ENCODE results near the gene DSCAM.

DSCAM gene

GRCh38 chr21:40613546-40614030 is 233.4 kb downstream of the DSCAM start:
- Histone ChIP-seq H3K9ac (ENCODE audit: low read depth, low read length) (no peak overlapping the region), H3K4me3 (ENCODE audit: low read length) (no peak overlapping the region), H3K27ac (ENCODE audit: low read depth, low read length) (no peak overlapping the region), H3K9me3 (ENCODE audit: insufficient read depth, low read depth, low read length) (no peaks in the 10 kb centered on the region), H3K27me3 (ENCODE audit: insufficient read depth, low read length) (no peaks in the 10 kb centered on the region), H3K36me3 (ENCODE audit: insufficient read depth, low read length) (no peaks in the 10 kb centered on the region), H3K4me1 (ENCODE audit: insufficient read depth, low read length) (0 out of 2 replicates have a peak, but pooled peaks cover under 1% of the 10 kb centered on the region)
- 87% methylated on average over 4 of the region's 4 CpGs for WGBS

- 92% methylated on average over 6 of the region's 6 CpGs for WGBS
- no peak overlapping the region for H3K9ac ChIP-seq (ENCODE audit: low read depth, low read length)
- H3K27me3 ChIP-seq (ENCODE audit: insufficient read depth, low read length), result no peaks in the 10 kb centered on the region
- H3K27ac ChIP-seq (ENCODE audit: low read depth, low read length), result no peak overlapping the region
- H3K36me3 ChIP-seq (ENCODE audit: insufficient read depth, low read length), result no peaks in the 10 kb centered on the region
- 0 out of 2 replicates have a peak, but pooled peaks cover 6% of the 10 kb centered on the region for H3K9me3 ChIP-seq (ENCODE audit: insufficient read depth, low read depth, low read length)
- H3K4me3 ChIP-seq (ENCODE audit: low read length), result no peak overlapping the region
- 0 out of 2 replicates have a peak, but pooled peaks cover 4% of the 10 kb centered on the region for H3K4me1 ChIP-seq (ENCODE audit: insufficient read depth, low read length)
Measured at GRCh38 chr21:40610345-40610744, 236.6 kb downstream of the DSCAM start.

GRCh38 chr21:40606341-40606740 is 240.6 kb downstream of the DSCAM start:
- Histone ChIP-seq H3K27me3 (ENCODE audit: insufficient read depth, low read length) (no peaks in the 10 kb centered on the region), H3K9me3 (ENCODE audit: insufficient read depth, low read depth, low read length) (0 out of 2 replicates have a peak, but pooled peaks cover 6% of the 10 kb centered on the region), H3K4me1 (ENCODE audit: insufficient read depth, low read length) (0 out of 2 replicates have a peak, but pooled peaks cover 4% of the 10 kb centered on the region), H3K9ac (ENCODE audit: low read depth, low read length) (no peak overlapping the region), H3K27ac (ENCODE audit: low read depth, low read length) (no peak overlapping the region), H3K4me3 (ENCODE audit: low read length) (no peak overlapping the region), H3K36me3 (ENCODE audit: insufficient read depth, low read length) (no peaks in the 10 kb centered on the region)
- WGBS, result 73% methylated on average over 2 of the region's 2 CpGs

GRCh38 chr21:40605094-40605493 is 241.9 kb downstream of the DSCAM start:
- no peak overlapping the region for H3K4me3 ChIP-seq (ENCODE audit: low read length)
- no peaks in the 10 kb centered on the region for H3K27me3 ChIP-seq (ENCODE audit: insufficient read depth, low read length)
- 96% methylated on average over 4 of the region's 4 CpGs for WGBS
- H3K4me1 ChIP-seq (ENCODE audit: insufficient read depth, low read length), result 0 out of 2 replicates have a peak, but pooled peaks cover 4% of the 10 kb centered on the region
- H3K27ac ChIP-seq (ENCODE audit: low read depth, low read length), result no peak overlapping the region
- H3K36me3 ChIP-seq (ENCODE audit: insufficient read depth, low read length), result no peaks in the 10 kb centered on the region
- 0 out of 2 replicates have a peak, but pooled peaks cover 6% of the 10 kb centered on the region for H3K9me3 ChIP-seq (ENCODE audit: insufficient read depth, low read depth, low read length)
- no peak overlapping the region for H3K9ac ChIP-seq (ENCODE audit: low read depth, low read length)

- WGBS, result 100% methylated on average over 1 of the region's 1 CpG
- 0 out of 2 replicates have a peak, but pooled peaks cover 6% of the 10 kb centered on the region for H3K9me3 ChIP-seq (ENCODE audit: insufficient read depth, low read depth, low read length)
- H3K9ac ChIP-seq (ENCODE audit: low read depth, low read length), result no peak overlapping the region
- H3K27me3 ChIP-seq (ENCODE audit: insufficient read depth, low read length), result no peaks in the 10 kb centered on the region
- no peak overlapping the region for H3K4me3 ChIP-seq (ENCODE audit: low read length)
- no peaks in the 10 kb centered on the region for H3K36me3 ChIP-seq (ENCODE audit: insufficient read depth, low read length)
- H3K4me1 ChIP-seq (ENCODE audit: insufficient read depth, low read length), result 0 out of 2 replicates have a peak, but pooled peaks cover 4% of the 10 kb centered on the region
- no peak overlapping the region for H3K27ac ChIP-seq (ENCODE audit: low read depth, low read length)
Measured at GRCh38 chr21:40603774-40604173, 243.2 kb downstream of the DSCAM start.

- Histone ChIP-seq H3K4me1 (ENCODE audit: insufficient read depth, low read length) (no peaks in the 10 kb centered on the region), H3K36me3 (ENCODE audit: insufficient read depth, low read length) (no peaks in the 10 kb centered on the region), H3K9me3 (ENCODE audit: insufficient read depth, low read depth, low read length) (0 out of 2 replicates have a peak, but pooled peaks cover 6% of the 10 kb centered on the region), H3K4me3 (ENCODE audit: low read length) (no peak overlapping the region), H3K27ac (ENCODE audit: low read depth, low read length) (no peak overlapping the region), H3K27me3 (ENCODE audit: insufficient read depth, low read length) (no peaks in the 10 kb centered on the region), H3K9ac (ENCODE audit: low read depth, low read length) (no peak overlapping the region)
- 93% methylated on average over 4 of the region's 4 CpGs for WGBS
Measured at GRCh38 chr21:40602080-40602479, 244.9 kb downstream of the DSCAM start.

GRCh38 chr21:40595806-40596205 is 251.2 kb downstream of the DSCAM start:
- H3K4me3 ChIP-seq (ENCODE audit: low read length), result no peak overlapping the region
- H3K4me1 ChIP-seq (ENCODE audit: insufficient read depth, low read length), result no peaks in the 10 kb centered on the region
- no peaks in the 10 kb centered on the region for H3K36me3 ChIP-seq (ENCODE audit: insufficient read depth, low read length)
- no peak overlapping the region for H3K9ac ChIP-seq (ENCODE audit: low read depth, low read length)
- WGBS, result 95% methylated on average over 8 of the region's 8 CpGs
- no peaks in the 10 kb centered on the region for H3K27me3 ChIP-seq (ENCODE audit: insufficient read depth, low read length)
- H3K9me3 ChIP-seq (ENCODE audit: insufficient read depth, low read depth, low read length), result no peaks in the 10 kb centered on the region
- H3K27ac ChIP-seq (ENCODE audit: low read depth, low read length), result no peak overlapping the region

GRCh38 chr21:40587736-40588346 is 259.1 kb downstream of the DSCAM start:
- H3K27me3 ChIP-seq (ENCODE audit: insufficient read depth, low read length), result no peaks in the 10 kb centered on the region
- peaks cover 18% of the 10 kb centered on the region for H3K4me1 ChIP-seq (ENCODE audit: insufficient read depth, low read length)
- H3K36me3 ChIP-seq (ENCODE audit: insufficient read depth, low read length), result no peaks in the 10 kb centered on the region
- no peak overlapping the region for H3K9ac ChIP-seq (ENCODE audit: low read depth, low read length)
- 50% methylated on average over 3 of the region's 3 CpGs for WGBS
- no peak overlapping the region for H3K4me3 ChIP-seq (ENCODE audit: low read length)
- H3K27ac ChIP-seq (ENCODE audit: low read depth, low read length), result no peak overlapping the region
- H3K9me3 ChIP-seq (ENCODE audit: insufficient read depth, low read depth, low read length), result peaks cover 3% of the 10 kb centered on the region; the same call in 1 of the 2 replicates

- peaks cover 18% of the 10 kb centered on the region for H3K4me1 ChIP-seq (ENCODE audit: insufficient read depth, low read length)
- WGBS, result 95% methylated on average over 2 of the region's 2 CpGs
- no peak overlapping the region for H3K27ac ChIP-seq (ENCODE audit: low read depth, low read length)
- H3K27me3 ChIP-seq (ENCODE audit: insufficient read depth, low read length), result no peaks in the 10 kb centered on the region
- H3K4me3 ChIP-seq (ENCODE audit: low read length), result no peak overlapping the region
- H3K9me3 ChIP-seq (ENCODE audit: insufficient read depth, low read depth, low read length), result peaks cover 3% of the 10 kb centered on the region; the same call in 1 of the 2 replicates
- no peaks in the 10 kb centered on the region for H3K36me3 ChIP-seq (ENCODE audit: insufficient read depth, low read length)
- H3K9ac ChIP-seq (ENCODE audit: low read depth, low read length), result no peak overlapping the region
Measured at GRCh38 chr21:40586575-40586974, 260.4 kb downstream of the DSCAM start.

GRCh38 chr21:40577285-40578043 is 269.5 kb downstream of the DSCAM start:
- H3K36me3 ChIP-seq (ENCODE audit: insufficient read depth, low read length), result no peaks in the 10 kb centered on the region
- peaks cover 17% of the 10 kb centered on the region for H3K4me1 ChIP-seq (ENCODE audit: insufficient read depth, low read length)
- 91% methylated on average over 27 of the region's 27 CpGs for WGBS

GRCh38 chr21:40575976-40576375 is 271.0 kb downstream of the DSCAM start:
- Histone ChIP-seq H3K9ac (ENCODE audit: low read depth, low read length) (no peak overlapping the region), H3K4me3 (ENCODE audit: low read length) (no peak overlapping the region)

More at GRCh38 chr21:40577285-40578043, 269.5 kb downstream of the DSCAM start:
- Histone ChIP-seq H3K4me3 (ENCODE audit: low read length) (no peak overlapping the region), H3K9me3 (ENCODE audit: insufficient read depth, low read depth, low read length) (no peaks in the 10 kb centered on the region), H3K27ac (ENCODE audit: low read depth, low read length) (no peak overlapping the region; the same call in 1 of the 2 replicates), H3K9ac (ENCODE audit: low read depth, low read length) (no peak overlapping the region), H3K27me3 (ENCODE audit: insufficient read depth, low read length) (no peaks in the 10 kb centered on the region)

More at GRCh38 chr21:40575976-40576375, 271.0 kb downstream of the DSCAM start:
- no peaks in the 10 kb centered on the region for H3K36me3 ChIP-seq (ENCODE audit: insufficient read depth, low read length)
- H3K27ac ChIP-seq (ENCODE audit: low read depth, low read length), result no peak overlapping the region
- no peaks in the 10 kb centered on the region for H3K9me3 ChIP-seq (ENCODE audit: insufficient read depth, low read depth, low read length)
- H3K4me1 ChIP-seq (ENCODE audit: insufficient read depth, low read length), result peaks cover 17% of the 10 kb centered on the region
- H3K27me3 ChIP-seq (ENCODE audit: insufficient read depth, low read length), result no peaks in the 10 kb centered on the region

Data from HUES64 (cell line).